K562 (cell line): Measurements from ENCODE around the gene TMEM214.

ENCODE experiments used
- HNRNPLL ChIP-seq: fragments of 200-400 bp; formaldehyde crosslinking; IDR thresholded peaks from 2 replicates; pipeline ENCODE4 v1.6.1; 2017; ENCODE audit warnings: low read length, low read depth, mild to moderate bottlenecking; ENCODE audit not compliant: poor library complexity, severe bottlenecking
- RB1 ChIP-seq: fragments of 450-650 bp; IDR thresholded peaks from 2 replicates; pipeline ENCODE4 v1.6.1; 2017; ENCODE audit warnings: low read depth, mild to moderate bottlenecking
- ZKSCAN1 ChIP-seq: fragments of 150-350 bp; IDR thresholded peaks from 2 replicates; pipeline ENCODE4 v1.6.1; 2016; ENCODE audit warnings: low read depth, low read length
- ZNF274 ChIP-seq: IDR thresholded peaks from 2 replicates; pipeline ENCODE4 v1.6.1; 2011; ENCODE audit warnings: low read depth, mild to moderate bottlenecking, low read length, moderate library complexity, borderline replicate concordance
- TF ChIP-seq, protein P1 (sequence below), 3 experiments: IDR thresholded peaks in 2 of 3; conservative IDR thresholded peaks in 1 of 3; 2 replicates each; pipeline ENCODE4 v1.5.1; 2011 to 2012; ENCODE audit warnings: low read length in 3 of 3, mild to moderate bottlenecking in 3 of 3, control low read depth in 2 of 3, improper control_type of control experiment in 1 of 3, inconsistent platforms in 1 of 3, low read depth in 1 of 3, mixed read lengths in 1 of 3, moderate library complexity in 1 of 3; ENCODE audit not compliant: insufficient read depth in 2 of 3
- TF ChIP-seq, protein P2 (sequence below): sonication (generic); formaldehyde crosslinking; IDR thresholded peaks from 2 replicates; pipeline ENCODE4 v1.8.0; 2022; ENCODE audit warnings: mild to moderate bottlenecking, missing genetic modification reagents
- TF ChIP-seq, protein P3 (sequence below), 2 experiments: IDR thresholded peaks in 1 of 2; conservative IDR thresholded peaks in 1 of 2; 2 replicates each; pipeline ENCODE4 v1.6.1; 2016; ENCODE audit warnings: low read depth in 2 of 2, mild to moderate bottlenecking in 1 of 2, missing compliant biosample characterization in 1 of 2, missing genetic modification characterization in 1 of 2, moderate library complexity in 1 of 2

DNA sequence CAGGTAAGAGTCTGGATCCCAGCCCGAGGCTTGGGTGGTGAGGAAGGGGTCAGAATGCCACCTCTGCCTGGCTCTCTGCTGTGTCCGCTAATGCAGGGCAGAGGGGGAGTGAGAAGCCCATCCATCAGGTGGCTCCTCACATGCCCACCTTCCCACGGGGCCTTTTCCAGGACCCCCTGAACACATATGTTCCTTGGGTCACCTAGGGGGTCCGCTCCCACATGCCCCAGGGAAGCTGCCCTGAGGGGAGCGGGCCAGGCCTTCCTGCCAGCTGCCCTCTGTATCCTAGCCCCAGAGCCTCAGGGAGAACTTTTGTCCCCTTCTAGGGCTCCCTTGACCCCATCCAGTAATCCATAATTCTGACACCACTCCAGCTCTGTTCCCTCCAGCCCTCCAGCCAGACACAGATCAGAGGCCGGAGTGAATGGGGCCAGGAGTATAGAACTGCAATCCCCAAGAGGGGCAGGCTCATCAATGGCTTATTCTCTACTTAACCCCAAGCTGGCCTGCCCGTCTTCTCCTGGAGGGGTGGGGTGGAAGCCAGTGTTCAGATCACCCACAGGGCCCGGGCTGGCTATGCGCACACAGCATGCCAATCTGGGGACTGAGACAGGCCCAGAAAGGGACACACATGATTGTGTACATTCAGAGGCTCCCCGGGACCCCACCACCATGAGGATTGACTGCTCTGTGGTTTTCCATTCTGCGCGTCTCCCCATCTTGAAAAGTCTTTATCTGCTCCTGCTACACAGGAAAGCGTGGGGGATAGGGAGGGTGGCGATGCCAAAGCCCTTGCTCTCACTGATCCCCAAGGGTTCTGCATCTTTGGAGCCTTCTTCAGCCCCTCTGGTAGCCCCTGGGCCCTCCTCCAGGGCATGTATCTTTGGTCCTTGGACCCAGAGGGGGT, 46.7 kb downstream of the TMEM214 start:
- TF ChIP-seq ZNF274 (no peak), HNRNPLL (no peak), ZKSCAN1 (no peak), RB1 (no peak)
- TF ChIP-seq, protein P1, sequence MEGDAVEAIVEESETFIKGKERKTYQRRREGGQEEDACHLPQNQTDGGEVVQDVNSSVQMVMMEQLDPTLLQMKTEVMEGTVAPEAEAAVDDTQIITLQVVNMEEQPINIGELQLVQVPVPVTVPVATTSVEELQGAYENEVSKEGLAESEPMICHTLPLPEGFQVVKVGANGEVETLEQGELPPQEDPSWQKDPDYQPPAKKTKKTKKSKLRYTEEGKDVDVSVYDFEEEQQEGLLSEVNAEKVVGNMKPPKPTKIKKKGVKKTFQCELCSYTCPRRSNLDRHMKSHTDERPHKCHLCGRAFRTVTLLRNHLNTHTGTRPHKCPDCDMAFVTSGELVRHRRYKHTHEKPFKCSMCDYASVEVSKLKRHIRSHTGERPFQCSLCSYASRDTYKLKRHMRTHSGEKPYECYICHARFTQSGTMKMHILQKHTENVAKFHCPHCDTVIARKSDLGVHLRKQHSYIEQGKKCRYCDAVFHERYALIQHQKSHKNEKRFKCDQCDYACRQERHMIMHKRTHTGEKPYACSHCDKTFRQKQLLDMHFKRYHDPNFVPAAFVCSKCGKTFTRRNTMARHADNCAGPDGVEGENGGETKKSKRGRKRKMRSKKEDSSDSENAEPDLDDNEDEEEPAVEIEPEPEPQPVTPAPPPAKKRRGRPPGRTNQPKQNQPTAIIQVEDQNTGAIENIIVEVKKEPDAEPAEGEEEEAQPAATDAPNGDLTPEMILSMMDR (IDR thresholded peaks at IDR 0.05 in 2 of 3, conservative IDR thresholded peaks at IDR 0.05 in 1 of 3; ENCODE audit: insufficient read depth in 2 of 3, low read depth in 1 of 3, low read length in 3 of 3) = no peak
- TF ChIP-seq, protein P2, sequence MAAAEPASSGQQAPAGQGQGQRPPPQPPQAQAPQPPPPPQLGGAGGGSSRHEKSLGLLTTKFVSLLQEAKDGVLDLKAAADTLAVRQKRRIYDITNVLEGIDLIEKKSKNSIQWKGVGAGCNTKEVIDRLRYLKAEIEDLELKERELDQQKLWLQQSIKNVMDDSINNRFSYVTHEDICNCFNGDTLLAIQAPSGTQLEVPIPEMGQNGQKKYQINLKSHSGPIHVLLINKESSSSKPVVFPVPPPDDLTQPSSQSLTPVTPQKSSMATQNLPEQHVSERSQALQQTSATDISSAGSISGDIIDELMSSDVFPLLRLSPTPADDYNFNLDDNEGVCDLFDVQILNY (CRISPR knock-in tag) = no peak
- TF ChIP-seq, protein P3, sequence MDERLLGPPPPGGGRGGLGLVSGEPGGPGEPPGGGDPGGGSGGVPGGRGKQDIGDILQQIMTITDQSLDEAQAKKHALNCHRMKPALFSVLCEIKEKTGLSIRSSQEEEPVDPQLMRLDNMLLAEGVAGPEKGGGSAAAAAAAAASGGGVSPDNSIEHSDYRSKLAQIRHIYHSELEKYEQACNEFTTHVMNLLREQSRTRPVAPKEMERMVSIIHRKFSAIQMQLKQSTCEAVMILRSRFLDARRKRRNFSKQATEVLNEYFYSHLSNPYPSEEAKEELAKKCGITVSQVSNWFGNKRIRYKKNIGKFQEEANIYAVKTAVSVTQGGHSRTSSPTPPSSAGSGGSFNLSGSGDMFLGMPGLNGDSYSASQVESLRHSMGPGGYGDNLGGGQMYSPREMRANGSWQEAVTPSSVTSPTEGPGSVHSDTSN (CRISPR knock-in tag; IDR thresholded peaks at IDR 0.05; ENCODE audit: low read depth) = no peak
- TF ChIP-seq, protein P3 (tag; conservative IDR thresholded peaks at IDR 0.05; ENCODE audit: low read depth) = no peak
